Osteocyte (in vitro differentiated cells): ENCODE results near the gene DRG1. TPM values are rescaled to one million over a fixed set of nuclear protein-coding genes. Genes with fewer than 3 reads are reported as not detected.

Experiments
- DNase-seq: peaks from one replicate; pipeline ENCODE4 v3.0.0; 2021; ENCODE audit warnings: mixed read lengths; ENCODE audit not compliant: unreplicated experiment; ENCODE audit errors: extremely low spot score
- H3K27ac Mint-ChIP-seq: one replicate; pipeline ENCODE4 v1.8.0; 2021; ENCODE audit warnings: mild to moderate bottlenecking, mixed read lengths; ENCODE audit not compliant: unreplicated experiment
- H3K27me3 Mint-ChIP-seq: one replicate; pipeline ENCODE4 v1.8.0; 2021; ENCODE audit warnings: mixed read lengths; ENCODE audit not compliant: unreplicated experiment
- H3K36me3 Mint-ChIP-seq: one replicate; pipeline ENCODE4 v1.8.0; 2021; ENCODE audit warnings: mixed read lengths; ENCODE audit not compliant: unreplicated experiment
- H3K4me1 Mint-ChIP-seq: one replicate; pipeline ENCODE4 v1.8.0; 2021; ENCODE audit warnings: mixed read lengths; ENCODE audit not compliant: unreplicated experiment
- H3K4me3 Mint-ChIP-seq: one replicate; pipeline ENCODE4 v1.8.0; 2021; ENCODE audit warnings: mild to moderate bottlenecking, moderate library complexity, mixed read lengths; ENCODE audit not compliant: unreplicated experiment
- H3K9me3 Mint-ChIP-seq: one replicate; pipeline ENCODE4 v1.8.0; 2021; ENCODE audit warnings: mixed read lengths; ENCODE audit not compliant: unreplicated experiment
- total RNA-seq: library from RNA; stranded (reverse); gene quantifications from 2 replicates; pipeline ENCODE4 v1.2.1, GENCODE V29; 2021
- TF ChIP-seq, protein P1 (sequence below): fragments of 200-600 bp; sonication (generic); IDR thresholded peaks from 2 replicates; pipeline ENCODE4 v1.5.0; 2021; ENCODE audit warnings: antibody characterized with exemption, mild to moderate bottlenecking, moderate library complexity

DRG1 gene
- total RNA-seq, 1 donor from 2014 or later, result 49.2 TPM

DNA sequence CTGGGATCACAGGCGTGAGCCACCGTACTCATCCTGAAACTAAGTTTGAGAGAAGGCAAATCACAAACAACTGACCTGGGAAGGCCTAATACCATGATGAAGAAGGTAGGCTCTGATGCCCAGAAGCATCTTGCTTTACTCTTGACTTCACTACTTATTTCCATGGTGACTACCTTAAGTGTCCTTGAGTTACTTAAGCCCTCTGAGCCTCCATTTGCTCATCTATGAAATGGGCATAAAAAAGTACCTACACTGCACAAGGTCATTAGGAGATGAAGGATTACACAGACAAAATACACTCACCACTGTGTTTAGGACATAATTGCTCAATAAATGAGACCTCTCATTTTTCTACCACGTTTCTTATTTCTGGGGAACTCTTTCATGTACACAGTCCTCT, 62.3 kb downstream of the DRG1 start:
- TF ChIP-seq, protein P1, sequence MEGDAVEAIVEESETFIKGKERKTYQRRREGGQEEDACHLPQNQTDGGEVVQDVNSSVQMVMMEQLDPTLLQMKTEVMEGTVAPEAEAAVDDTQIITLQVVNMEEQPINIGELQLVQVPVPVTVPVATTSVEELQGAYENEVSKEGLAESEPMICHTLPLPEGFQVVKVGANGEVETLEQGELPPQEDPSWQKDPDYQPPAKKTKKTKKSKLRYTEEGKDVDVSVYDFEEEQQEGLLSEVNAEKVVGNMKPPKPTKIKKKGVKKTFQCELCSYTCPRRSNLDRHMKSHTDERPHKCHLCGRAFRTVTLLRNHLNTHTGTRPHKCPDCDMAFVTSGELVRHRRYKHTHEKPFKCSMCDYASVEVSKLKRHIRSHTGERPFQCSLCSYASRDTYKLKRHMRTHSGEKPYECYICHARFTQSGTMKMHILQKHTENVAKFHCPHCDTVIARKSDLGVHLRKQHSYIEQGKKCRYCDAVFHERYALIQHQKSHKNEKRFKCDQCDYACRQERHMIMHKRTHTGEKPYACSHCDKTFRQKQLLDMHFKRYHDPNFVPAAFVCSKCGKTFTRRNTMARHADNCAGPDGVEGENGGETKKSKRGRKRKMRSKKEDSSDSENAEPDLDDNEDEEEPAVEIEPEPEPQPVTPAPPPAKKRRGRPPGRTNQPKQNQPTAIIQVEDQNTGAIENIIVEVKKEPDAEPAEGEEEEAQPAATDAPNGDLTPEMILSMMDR, result no peak
- H3K9me3 Mint-ChIP-seq, result no peaks in the 10 kb centered on the region
- H3K36me3 Mint-ChIP-seq, result peaks cover 50% of the 10 kb centered on the region
- no peaks in the 10 kb centered on the region for H3K4me1 Mint-ChIP-seq
- no peak for DNase-seq
- H3K27me3 Mint-ChIP-seq, result no peaks in the 10 kb centered on the region
- H3K27ac Mint-ChIP-seq, result no peak overlapping the region
- no peak overlapping the region for H3K4me3 Mint-ChIP-seq

DNA sequence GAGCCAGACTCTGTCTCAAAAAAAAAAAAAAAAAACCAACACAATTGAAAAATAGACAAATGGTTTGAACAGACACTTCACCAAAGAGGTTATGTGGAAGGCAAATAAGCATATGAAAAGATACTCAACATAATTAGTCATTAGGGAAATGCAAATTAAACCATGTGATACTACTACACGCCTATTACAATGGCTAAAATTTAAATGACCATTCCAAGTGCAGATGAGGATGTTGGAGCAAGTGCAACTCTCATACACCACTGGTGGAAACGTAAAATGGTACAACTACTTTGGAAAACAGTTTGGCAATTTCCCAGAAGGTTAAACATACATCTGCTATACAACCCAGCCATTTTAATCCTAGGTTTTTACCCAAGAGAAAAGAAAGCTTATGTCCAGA, 65.9 kb downstream of the DRG1 start:
- Mint-ChIP-seq H3K27me3 (no peaks in the 10 kb centered on the region), H3K27ac (no peak overlapping the region), H3K9me3 (no peaks in the 10 kb centered on the region), H3K4me3 (no peak overlapping the region), H3K36me3 (peaks cover 49% of the 10 kb centered on the region), H3K4me1 (no peaks in the 10 kb centered on the region)
- TF ChIP-seq, protein P1, result no peak
- no peak for DNase-seq

DNA sequence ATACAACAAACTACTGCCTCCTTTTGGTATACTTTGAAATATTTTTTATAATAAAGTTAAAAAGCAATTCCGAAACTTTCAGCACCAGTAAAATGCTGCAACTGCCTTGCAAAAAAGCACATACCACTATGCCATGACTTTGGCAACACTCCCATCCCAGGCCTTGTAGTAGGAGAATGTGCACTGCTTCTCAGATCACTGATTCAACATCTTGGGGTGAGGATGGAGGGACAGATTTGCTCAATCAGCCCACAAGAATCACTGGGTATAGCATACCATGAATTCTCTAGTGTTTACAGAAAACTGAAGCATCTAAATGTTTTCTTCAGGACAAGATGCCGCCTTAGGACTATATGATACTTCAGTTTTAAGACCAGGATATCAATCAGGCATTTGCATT, 75.3 kb downstream of the DRG1 start:
- no peak overlapping the region for H3K4me3 Mint-ChIP-seq
- peaks cover 7% of the 10 kb centered on the region for H3K4me1 Mint-ChIP-seq
- TF ChIP-seq, protein P1, result no peak
- no peak overlapping the region for H3K27ac Mint-ChIP-seq
- no peaks in the 10 kb centered on the region for H3K9me3 Mint-ChIP-seq
- H3K27me3 Mint-ChIP-seq, result no peaks in the 10 kb centered on the region
- DNase-seq, result no peak
- peaks cover 38% of the 10 kb centered on the region for H3K36me3 Mint-ChIP-seq

DNA sequence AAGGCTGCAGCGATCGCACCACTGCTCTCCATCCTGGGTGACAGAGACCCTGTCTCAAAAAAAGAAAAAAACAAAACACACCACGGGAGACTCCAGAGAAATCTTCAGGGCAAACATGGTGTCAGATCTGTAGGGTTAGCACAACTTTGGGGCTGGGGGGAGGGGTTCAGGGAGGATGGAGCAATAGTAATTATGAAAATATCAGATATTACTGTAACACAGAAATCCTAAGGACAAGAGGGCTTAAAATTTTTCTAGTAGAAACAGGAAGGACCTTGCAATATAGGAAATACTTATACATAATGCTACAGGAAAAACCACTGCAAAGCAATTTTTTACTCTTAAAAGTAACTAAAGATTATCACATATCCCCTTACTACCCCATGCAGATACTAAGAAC, 76.4 kb downstream of the DRG1 start:
- Mint-ChIP-seq H3K4me1 (peaks cover 7% of the 10 kb centered on the region), H3K27ac (no peak overlapping the region), H3K27me3 (no peaks in the 10 kb centered on the region), H3K4me3 (no peak overlapping the region), H3K9me3 (no peaks in the 10 kb centered on the region), H3K36me3 (peaks cover 42% of the 10 kb centered on the region)
- DNase-seq, result no peak
- TF ChIP-seq, protein P1, result no peak

DNA sequence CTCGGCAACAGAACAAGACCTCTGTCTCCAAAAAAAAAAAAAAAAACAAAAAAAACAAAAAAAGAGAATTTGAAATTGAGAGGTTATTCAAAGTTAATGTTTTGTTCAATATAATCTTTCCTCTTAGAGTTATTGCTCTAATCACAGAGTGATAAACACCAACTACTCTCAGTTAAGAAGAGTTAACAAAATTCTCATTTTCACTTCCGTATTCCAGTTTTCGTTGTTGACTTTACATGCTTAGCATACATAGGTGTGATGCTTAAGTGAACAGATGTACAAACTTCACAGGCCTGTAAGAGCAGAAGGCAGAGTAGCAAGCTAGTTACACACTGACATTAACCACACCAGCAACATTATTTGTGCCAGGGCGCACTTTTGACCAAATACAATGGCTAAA, 77.9 kb downstream of the DRG1 start:
- no peaks in the 10 kb centered on the region for H3K27me3 Mint-ChIP-seq
- H3K36me3 Mint-ChIP-seq, result peaks cover 44% of the 10 kb centered on the region
- peaks cover 7% of the 10 kb centered on the region for H3K4me1 Mint-ChIP-seq

More for the DNA sequence above, 77.9 kb downstream of the DRG1 start:
- Mint-ChIP-seq H3K4me3 (no peak overlapping the region), H3K27ac (no peak overlapping the region), H3K9me3 (no peaks in the 10 kb centered on the region)
- DNase-seq, result no peak
- TF ChIP-seq, protein P1, result no peak
